Spleen (tissue), 11 donors: Measurements from ENCODE around the gene MRPS26. TPM values are rescaled to one million over a fixed set of nuclear protein-coding genes. Genes with fewer than 3 reads are reported as not detected.

Experiments
- DNase-seq: peaks from one replicate; pipeline ENCODE4 v3.0.0-alpha.2; 2020
- H3K27ac ChIP-seq, 8 donors: fragments of 200-600 bp; sonication (generic) in 7 of 8; 1 replicate in 4 of 8; 2 replicates in 4 of 8; pipeline versions ENCODE4 v1.5.0 to v1.8.0; 2016 to 2021; ENCODE audit warnings: inconsistent platforms in 4 of 8, mild to moderate bottlenecking in 4 of 8, moderate library complexity in 1 of 8
- H3K27me3 ChIP-seq, 7 donors: fragments of 200-600 bp; sonication (generic) in 6 of 7; replicated peaks in 1 of 7; 1 replicate in 4 of 7; 2 replicates in 3 of 7; pipeline versions ENCODE4 v1.5.0 to v1.8.0; 2016 to 2021; ENCODE audit warnings: inconsistent platforms in 3 of 7, mild to moderate bottlenecking in 1 of 7
- H3K36me3 ChIP-seq, 6 donors: fragments of 200-600 bp; sonication (generic) in 5 of 6; 1 replicate in 4 of 6; 2 replicates in 2 of 6; pipeline versions ENCODE4 v1.5.0 to v1.8.0; 2016 to 2021; ENCODE audit warnings: inconsistent platforms in 2 of 6
- H3K4me1 ChIP-seq, 6 donors: fragments of 200-600 bp; sonication (generic) in 5 of 6; 1 replicate in 3 of 6; 2 replicates in 3 of 6; pipeline versions ENCODE4 v1.5.0 to v1.8.0; 2016 to 2021; ENCODE audit warnings: inconsistent platforms in 3 of 6
- H3K4me3 ChIP-seq, 8 donors: fragments of 200-600 bp; sonication (generic) in 7 of 8; 1 replicate in 4 of 8; 2 replicates in 4 of 8; pipeline versions ENCODE4 v1.5.0 to v1.8.0; 2016 to 2021; ENCODE audit warnings: inconsistent platforms in 4 of 8, mild to moderate bottlenecking in 4 of 8, moderate library complexity in 2 of 8
- H3K9me3 ChIP-seq, 8 donors: fragments of 200-600 bp; sonication (generic) in 7 of 8; 1 replicate in 4 of 8; 2 replicates in 4 of 8; pipeline versions ENCODE4 v1.5.0 to v1.8.0; 2016 to 2021; ENCODE audit warnings: inconsistent platforms in 4 of 8
- POLR2A ChIP-seq, 3 donors: fragments of 450-650 bp; IDR thresholded peaks; one replicate each; pipeline ENCODE4 v1.5.1; 2017; ENCODE audit warnings: antibody characterized with exemption in 3 of 3, mild to moderate bottlenecking in 1 of 3
- POLR2AphosphoS5 ChIP-seq, 3 donors: sonication (generic); formaldehyde crosslinking; IDR thresholded peaks; one replicate each; pipeline ENCODE4 v1.5.1; 2017; ENCODE audit warnings: antibody characterized with exemption in 3 of 3
- WGBS, 5 donors: extraction: QIAGEN DNeasy Blood & Tissue Kit in 3 of 5; methylation state at CpG; one replicate each; pipeline versions ENCODE4 v1.1.5 to v1.1.7; 2013 to 2018; 5-methylcytosine and 5-hydroxymethylcytosine counted together
- intact Hi-C: fragments of 100-400 bp; cut with DNase I; formaldehyde crosslinking; loops from one replicate; pipeline ENCODE4 v1.15.0; 2023; ENCODE audit warnings: low total_unique reads
- polyA plus RNA-seq, 3 donors: library from polyadenylated mRNA; stranded (reverse); fragments of 200-250 nt; gene quantifications; one replicate each; pipeline ENCODE4 v1.2.1, GENCODE V29; 2013
- total RNA-seq, 7 donors: library from RNA; depleted of rRNA in 3 of 7; stranded (reverse); fragments of >200 nt in 3 of 7; fragmentation: NEBNext Ultra II Directional in 4 of 7; extraction: Animal tissue kit (Norgen Biotek cat#: 25700) in 4 of 7; gene quantifications; one replicate each; pipeline versions ENCODE4 v1.1.0 to v1.2.1, GENCODE V29; 2016 to 2021
- TF ChIP-seq, protein P1 (sequence below), 11 experiments: fragments of 200-600 bp in 7 of 11; fragments of 450-650 bp in 4 of 11; sonication (generic) in 4 of 11; IDR thresholded peaks in 8 of 11; conservative IDR thresholded peaks in 3 of 11; 1 replicate in 7 of 11; 2 replicates in 4 of 11; pipeline versions ENCODE4 v1.4.0 to v1.8.0; 2016 to 2021; ENCODE audit warnings: antibody characterized with exemption in 11 of 11, inconsistent platforms in 4 of 11, mild to moderate bottlenecking in 1 of 11
- donor health status: healthy with polysubstance abuse.
- donor health status: DM: no; HTN: no; CAD: no; lungs with moderate emphysema.
- donor health status: DM: no; HTN: no; CAD: no.
- donor health status: Bipolar disorder and iron deficiency.
- donor health status: healthy.
- donor health status: DM: no; HTN: no; CAD: no.
- donor health status: DM: yes; HTN: yes; CAD: no.

MRPS26 gene
- total and polyA plus RNA-seq, 10 donors: 22.5 to 64.6 (median 30.8) TPM

DNA sequence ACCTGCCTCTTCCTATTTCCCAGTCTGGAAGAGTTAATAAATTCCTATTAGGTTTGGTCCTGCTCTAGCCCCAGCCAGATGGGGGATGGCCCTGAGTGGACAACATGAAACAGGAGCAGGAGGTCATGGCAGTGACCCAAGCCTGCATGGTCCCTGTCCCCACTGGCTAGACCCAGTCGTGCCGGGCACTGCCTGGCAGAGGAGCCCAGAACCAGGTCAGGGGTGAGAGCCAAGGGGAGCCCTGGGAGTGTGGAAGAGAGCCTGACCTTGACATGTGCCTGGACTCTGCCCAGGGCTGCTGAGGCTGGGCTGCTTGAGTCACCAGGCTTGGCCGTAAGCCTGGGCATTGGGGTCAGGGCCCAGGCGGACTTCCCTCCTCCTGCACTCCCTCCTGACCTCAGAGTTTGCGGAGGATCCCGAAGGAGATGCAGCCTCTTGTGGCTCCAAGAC lies 35.1 kb downstream of the MRPS26 start:
- Histone ChIP-seq H3K9me3 (no peaks in the 10 kb centered on the region), H3K36me3 (no peaks in the 10 kb centered on the region), H3K27ac (no peak overlapping the region), H3K27me3 (peaks cover 4 to 94% (median 51%) of the 10 kb centered on the region in 7 donors), H3K4me1 (peaks cover 3 to 37% (median 18%) of the 10 kb centered on the region in 6 donors), H3K4me3 (no peak overlapping the region)
- DNase-seq: peak; percentile 32
- WGBS, 5 donors: 37 to 60% (median 51%) methylated on average over 6 of the region's 6 CpGs
- TF ChIP-seq POLR2A (IDR thresholded peaks at IDR 0.05): no peak
- no peak for TF ChIP-seq POLR2AphosphoS5 (IDR thresholded peaks at IDR 0.05)
- TF ChIP-seq, protein P1, sequence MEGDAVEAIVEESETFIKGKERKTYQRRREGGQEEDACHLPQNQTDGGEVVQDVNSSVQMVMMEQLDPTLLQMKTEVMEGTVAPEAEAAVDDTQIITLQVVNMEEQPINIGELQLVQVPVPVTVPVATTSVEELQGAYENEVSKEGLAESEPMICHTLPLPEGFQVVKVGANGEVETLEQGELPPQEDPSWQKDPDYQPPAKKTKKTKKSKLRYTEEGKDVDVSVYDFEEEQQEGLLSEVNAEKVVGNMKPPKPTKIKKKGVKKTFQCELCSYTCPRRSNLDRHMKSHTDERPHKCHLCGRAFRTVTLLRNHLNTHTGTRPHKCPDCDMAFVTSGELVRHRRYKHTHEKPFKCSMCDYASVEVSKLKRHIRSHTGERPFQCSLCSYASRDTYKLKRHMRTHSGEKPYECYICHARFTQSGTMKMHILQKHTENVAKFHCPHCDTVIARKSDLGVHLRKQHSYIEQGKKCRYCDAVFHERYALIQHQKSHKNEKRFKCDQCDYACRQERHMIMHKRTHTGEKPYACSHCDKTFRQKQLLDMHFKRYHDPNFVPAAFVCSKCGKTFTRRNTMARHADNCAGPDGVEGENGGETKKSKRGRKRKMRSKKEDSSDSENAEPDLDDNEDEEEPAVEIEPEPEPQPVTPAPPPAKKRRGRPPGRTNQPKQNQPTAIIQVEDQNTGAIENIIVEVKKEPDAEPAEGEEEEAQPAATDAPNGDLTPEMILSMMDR (IDR thresholded peaks at IDR 0.05 in 8 of 11, conservative IDR thresholded peaks at IDR 0.05 in 3 of 11): no peak
- intact Hi-C loops: no loop called here

DNA sequence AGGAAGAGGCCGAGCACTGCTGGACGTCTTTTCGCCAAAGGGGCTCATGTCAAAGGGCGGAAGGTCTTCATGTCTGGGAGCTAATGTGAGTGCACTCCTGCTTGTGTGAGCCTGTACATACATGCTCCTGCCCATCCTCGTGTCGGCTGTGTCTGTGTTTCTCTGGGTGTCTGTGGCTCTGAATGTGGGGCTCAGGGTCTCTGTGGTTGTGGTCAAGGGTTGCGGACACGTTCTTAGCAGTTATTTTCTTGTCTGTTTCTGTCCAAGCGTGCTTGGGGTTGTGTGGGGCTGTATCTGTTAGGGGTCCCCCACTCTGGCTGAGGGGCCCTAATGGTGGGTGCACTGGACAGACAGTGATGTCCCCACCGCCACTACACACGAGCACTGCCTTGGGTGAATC lies 35.8 kb downstream of the MRPS26 start:
- Histone ChIP-seq H3K27ac (no peak overlapping the region), H3K27me3 (peaks cover 4 to 89% (median 51%) of the 10 kb centered on the region in 7 donors), H3K36me3 (no peaks in the 10 kb centered on the region), H3K4me3 (no peak overlapping the region), H3K9me3 (no peaks in the 10 kb centered on the region), H3K4me1 (peaks cover 3 to 37% (median 18%) of the 10 kb centered on the region in 6 donors)
- 67 to 80% (median 74%) methylated on average over 10 to 11 of the region's 11 CpGs for WGBS, 5 donors
- DNase-seq: no peak
- TF ChIP-seq, protein P1 (IDR thresholded peaks at IDR 0.05 in 8 of 11, conservative IDR thresholded peaks at IDR 0.05 in 3 of 11): no peak
- no peak for TF ChIP-seq POLR2AphosphoS5 (IDR thresholded peaks at IDR 0.05)
- no peak for TF ChIP-seq POLR2A (IDR thresholded peaks at IDR 0.05)
- intact Hi-C loops: no loop called here

DNA sequence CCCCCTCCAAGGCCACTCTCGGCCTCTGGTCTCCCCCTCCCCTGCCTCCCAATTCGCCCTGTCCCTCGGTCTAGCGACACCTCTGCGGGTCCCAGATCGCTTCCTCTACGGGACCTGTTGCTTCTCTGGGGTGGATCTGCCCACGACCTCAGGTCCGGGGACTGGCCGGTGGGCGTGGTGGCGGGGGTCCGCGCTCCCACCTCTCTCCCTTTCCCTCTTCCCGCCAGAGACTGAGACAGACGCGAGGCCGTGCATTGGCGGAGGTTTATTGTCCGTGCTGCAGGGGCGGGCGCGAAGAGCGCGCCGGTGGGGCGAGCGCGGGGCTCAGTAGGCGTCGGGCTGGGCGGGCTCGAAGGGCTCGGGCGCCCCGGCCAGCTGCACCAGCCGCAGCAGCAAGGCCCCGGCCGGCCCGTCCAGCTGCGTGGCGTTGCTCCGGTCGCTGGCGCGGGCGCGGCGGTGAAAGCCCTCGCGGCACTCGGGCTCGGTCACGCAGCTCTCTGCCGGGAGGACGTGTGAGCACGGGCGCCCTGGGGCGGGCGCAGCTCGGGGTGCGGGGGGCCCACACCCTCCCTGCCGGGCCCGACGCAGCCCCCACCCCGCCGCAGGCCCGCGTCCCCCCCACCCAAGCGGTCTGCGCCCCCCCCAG lies 36.6 kb downstream of the MRPS26 start:
- peaks cover 4 to 83% (median 51%) of the 10 kb centered on the region in 7 donors for H3K27me3 ChIP-seq
- no peaks in the 10 kb centered on the region for H3K36me3 ChIP-seq
- H3K9me3 ChIP-seq: no peaks in the 10 kb centered on the region
- intact Hi-C loops: no loop called here
- H3K27ac ChIP-seq: no peak overlapping the region
- TF ChIP-seq POLR2AphosphoS5 (IDR thresholded peaks at IDR 0.05) (no peak), POLR2A (IDR thresholded peaks at IDR 0.05) (no peak)
- TF ChIP-seq, protein P1 (IDR thresholded peaks at IDR 0.05 in 8 of 11, conservative IDR thresholded peaks at IDR 0.05 in 3 of 11): no peak
- H3K4me3 ChIP-seq: peak overlapping the region in 7 of 8 donors; percentile 19 to 65 (median 32)
- peaks cover 3 to 29% (median 18%) of the 10 kb centered on the region in 6 donors for H3K4me1 ChIP-seq
- DNase-seq: no peak
- WGBS, 5 donors: 2 to 16% (median 3%) methylated on average over 11 to 70 of the region's 71 CpGs
